ENCODE data around the gene HERC4.
"Not testable (repeated sequence)": the region's sequence is repeated elsewhere in the genome, so short reads cannot be mapped to it uniquely, and the experiment has no call there.

HERC4 gene

GRCh38 chr10:68088740-68089139 is 13.7 kb upstream of the HERC4 start:
- no peak for DNase-seq (ENCODE audit: low read depth in 2 of 2)

GRCh38 chr10:68087685-68088401 is 12.8 kb upstream of the HERC4 start:
- no peak for DNase-seq (ENCODE audit: low read depth in 2 of 2)

- no peak for DNase-seq (ENCODE audit: low read depth in 2 of 2)
Measured at GRCh38 chr10:68086910-68087684, 12.0 kb upstream of the HERC4 start.

GRCh38 chr10:68086011-68086410 is 10.9 kb upstream of the HERC4 start:
- DNase-seq (ENCODE audit: low read depth in 2 of 2): no peak

- no peak for DNase-seq (ENCODE audit: low read depth in 2 of 2)
Measured at GRCh38 chr10:68084469-68084868, 9.4 kb upstream of the HERC4 start.

GRCh38 chr10:68083953-68084352 is 8.9 kb upstream of the HERC4 start:
- no peak for DNase-seq (ENCODE audit: low read depth in 2 of 2)

- no peak for DNase-seq (ENCODE audit: low read depth in 2 of 2)
Measured at GRCh38 chr10:68082872-68083271, 7.8 kb upstream of the HERC4 start.

GRCh38 chr10:68081916-68082315 is 6.8 kb upstream of the HERC4 start:
- DNase-seq (ENCODE audit: low read depth in 2 of 2): no peak

- DNase-seq (ENCODE audit: low read depth in 2 of 2): no peak
Measured at GRCh38 chr10:68080853-68081431, 5.9 kb upstream of the HERC4 start.

- no peak for DNase-seq (ENCODE audit: low read depth in 2 of 2)
Measured at GRCh38 chr10:68079434-68079833, 4.4 kb upstream of the HERC4 start.

GRCh38 chr10:68077026-68077425 is 1.9 kb upstream of the HERC4 start:
- DNase-seq (ENCODE audit: low read depth in 2 of 2): no peak

- DNase-seq (ENCODE audit: low read depth in 2 of 2): not testable (repeated sequence)
Measured at GRCh38 chr10:68076081-68076480, 998 bp upstream of the HERC4 start.

- DNase-seq (ENCODE audit: low read depth in 2 of 2): no peak
Measured at GRCh38 chr10:68075550-68076004, 494 bp upstream of the HERC4 start.

GRCh38 chr10:68074031-68074774 is 880 bp downstream of the HERC4 start:
- DNase-seq (ENCODE audit: low read depth in 2 of 2): peak in 1 of 2 donors; percentile 2

- no peak for DNase-seq (ENCODE audit: low read depth in 2 of 2)
Measured at GRCh38 chr10:68073631-68074030, 1.5 kb downstream of the HERC4 start.

GRCh38 chr10:68067508-68067907 is 7.6 kb downstream of the HERC4 start:
- no peak for DNase-seq (ENCODE audit: low read depth in 2 of 2)

- DNase-seq (ENCODE audit: low read depth in 2 of 2): no peak
Measured at GRCh38 chr10:68067029-68067428, 8.1 kb downstream of the HERC4 start.

GRCh38 chr10:68053553-68053952 is 21.5 kb downstream of the HERC4 start:
- DNase-seq (ENCODE audit: low read depth in 2 of 2): no peak

- DNase-seq (ENCODE audit: low read depth in 2 of 2): no peak
Measured at GRCh38 chr10:68052463-68052862, 22.6 kb downstream of the HERC4 start.

- DNase-seq (ENCODE audit: low read depth in 2 of 2): no peak
Measured at GRCh38 chr10:68049289-68050078, 25.6 kb downstream of the HERC4 start.

Data from activated CD8-positive, alpha-beta memory T cell treated with anti-CD3 and anti-CD28 coated beads for 4 hours (primary cell).